Islet precursor cell (in vitro differentiated cells): ENCODE data around the gene CDK10.
"Not testable (repeated sequence)": the region's sequence is repeated elsewhere in the genome, so short reads cannot be mapped to it uniquely, and the experiment has no call there.

ENCODE experiments used
- DNase-seq: peaks from one replicate; pipeline ENCODE4 v3.0.0-alpha.2; 2018

The CDK10 gene

DNA sequence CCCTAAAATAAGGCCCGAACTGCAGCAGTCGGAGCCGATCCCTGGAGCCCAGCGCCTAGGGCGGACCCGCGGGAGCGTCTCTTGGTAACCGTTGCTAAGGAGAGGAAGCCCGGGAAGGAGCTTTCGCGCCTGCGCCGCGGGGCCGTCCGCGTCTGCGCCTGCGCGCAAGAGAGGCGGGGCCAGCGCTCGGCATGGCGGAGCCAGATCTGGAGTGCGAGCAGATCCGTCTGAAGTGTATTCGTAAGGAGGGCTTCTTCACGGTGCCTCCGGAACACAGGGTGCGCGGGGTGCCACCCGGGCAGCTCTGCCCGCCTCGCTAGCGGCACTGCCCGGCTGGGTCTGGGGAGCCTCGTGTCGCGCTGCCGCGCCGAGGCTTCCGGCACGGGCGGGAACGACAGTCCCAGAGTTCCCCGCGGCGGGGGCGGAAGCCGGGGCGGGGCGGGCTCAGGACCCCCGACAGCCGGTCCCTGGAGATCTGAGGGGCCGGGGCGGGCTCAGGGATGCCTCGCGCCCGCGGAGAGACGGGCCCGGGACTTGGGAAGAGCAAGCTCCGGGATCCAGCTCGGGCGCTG, at the start of gene CDK10:
Gene CDK10, plus strand, starts transcription at position 170 of the 572 bp plus-strand sequence. Its CDS starts 22 bp downstream, at position 192.
- DNase-seq, result peak; percentile 93

- DNase-seq, result no peak
Observed at GRCh38 chr16:89637379-89637778, 49.1 kb upstream of the CDK10 start.

- DNase-seq, result no peak
Observed at GRCh38 chr16:89638455-89638854, 48.0 kb upstream of the CDK10 start.

DNA sequence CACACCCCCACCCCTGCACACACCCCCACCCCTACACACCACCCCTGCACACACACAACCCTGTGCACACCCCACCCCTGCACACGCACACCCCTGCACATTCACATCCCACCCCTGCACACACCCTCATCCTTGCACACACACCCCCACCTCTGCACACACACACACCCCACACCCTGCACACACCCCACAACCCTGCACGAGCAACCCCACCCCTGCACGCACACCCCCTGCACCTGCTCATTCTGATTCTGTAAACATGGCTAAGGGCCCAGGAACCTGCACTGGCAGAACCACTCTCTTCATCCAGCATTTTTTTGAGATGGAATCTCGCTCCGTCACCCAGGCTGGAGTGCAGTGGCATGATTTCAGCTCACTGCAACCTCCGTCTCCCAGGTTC, 47.1 kb upstream of the CDK10 start:
- DNase-seq, result no peak

GRCh38 chr16:89641458-89642119, 44.9 kb upstream of the CDK10 start:
- DNase-seq, result no peak

DNA sequence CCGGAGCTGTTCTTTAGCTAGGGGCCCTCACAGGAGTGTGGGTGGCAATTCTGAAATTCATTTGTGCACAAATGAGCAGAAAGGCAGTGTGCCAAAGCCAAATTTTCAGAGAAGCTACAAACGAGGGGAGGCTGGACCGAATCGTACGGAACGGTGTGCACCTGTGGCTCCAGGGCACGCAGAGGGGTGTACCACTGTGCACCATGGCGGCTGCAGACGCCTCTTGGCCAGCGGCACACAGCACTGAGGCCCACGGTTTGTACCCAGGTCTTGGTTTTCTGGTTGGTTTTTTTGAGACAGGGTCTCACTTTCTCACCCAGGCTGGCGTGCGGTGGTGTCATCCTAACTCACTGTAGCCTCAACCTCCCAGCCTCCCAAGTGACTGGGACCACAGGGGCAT, 43.9 kb upstream of the CDK10 start:
- no peak for DNase-seq

GRCh38 chr16:89643769-89644300, 42.7 kb upstream of the CDK10 start:
- DNase-seq, result no peak

GRCh38 chr16:89645122-89645521, 41.4 kb upstream of the CDK10 start:
- no peak for DNase-seq

DNA sequence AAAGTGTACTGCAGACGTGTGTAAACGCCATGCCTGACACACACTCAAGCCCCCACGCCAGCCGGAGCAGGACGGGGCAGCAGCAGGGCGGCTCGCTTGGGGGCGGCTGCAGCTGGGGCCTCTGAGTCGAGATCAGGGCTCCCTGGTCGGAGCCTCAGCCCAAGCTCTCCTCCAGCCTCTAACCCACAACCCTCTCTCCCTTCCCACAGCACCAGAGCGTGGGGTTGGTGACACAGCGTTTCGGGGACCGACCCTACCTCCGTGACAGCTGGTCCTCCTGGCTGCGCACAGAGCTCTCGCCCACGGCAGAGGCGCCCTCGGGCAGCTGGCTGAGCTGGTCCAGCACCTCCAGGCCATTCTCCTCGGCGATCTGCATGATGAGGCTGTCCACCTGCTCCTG, 40.2 kb upstream of the CDK10 start:
- DNase-seq, result no peak

- DNase-seq, result no peak
Observed at GRCh38 chr16:89646906-89647305, 39.6 kb upstream of the CDK10 start.

DNA sequence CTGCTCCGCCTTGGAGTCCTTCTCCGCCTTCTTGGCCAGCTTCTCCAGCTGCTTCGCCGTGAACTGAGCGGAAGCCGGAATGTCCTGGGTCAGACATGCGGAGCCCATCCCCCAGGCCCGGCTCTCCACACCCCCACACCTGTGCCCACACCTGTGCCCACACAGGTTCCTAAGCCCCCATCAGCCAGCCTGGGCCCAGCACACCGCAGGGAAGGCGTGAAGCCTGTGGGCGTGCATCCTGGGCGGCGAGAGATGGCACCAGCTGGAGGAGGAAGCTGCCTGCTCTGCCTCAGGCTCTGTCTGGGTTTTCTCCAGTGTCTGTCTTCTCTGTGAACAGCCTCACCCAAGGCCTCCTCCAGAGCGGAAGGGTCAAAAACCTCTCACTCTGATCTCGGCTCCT, 34.9 kb upstream of the CDK10 start:
- DNase-seq, result no peak

DNA sequence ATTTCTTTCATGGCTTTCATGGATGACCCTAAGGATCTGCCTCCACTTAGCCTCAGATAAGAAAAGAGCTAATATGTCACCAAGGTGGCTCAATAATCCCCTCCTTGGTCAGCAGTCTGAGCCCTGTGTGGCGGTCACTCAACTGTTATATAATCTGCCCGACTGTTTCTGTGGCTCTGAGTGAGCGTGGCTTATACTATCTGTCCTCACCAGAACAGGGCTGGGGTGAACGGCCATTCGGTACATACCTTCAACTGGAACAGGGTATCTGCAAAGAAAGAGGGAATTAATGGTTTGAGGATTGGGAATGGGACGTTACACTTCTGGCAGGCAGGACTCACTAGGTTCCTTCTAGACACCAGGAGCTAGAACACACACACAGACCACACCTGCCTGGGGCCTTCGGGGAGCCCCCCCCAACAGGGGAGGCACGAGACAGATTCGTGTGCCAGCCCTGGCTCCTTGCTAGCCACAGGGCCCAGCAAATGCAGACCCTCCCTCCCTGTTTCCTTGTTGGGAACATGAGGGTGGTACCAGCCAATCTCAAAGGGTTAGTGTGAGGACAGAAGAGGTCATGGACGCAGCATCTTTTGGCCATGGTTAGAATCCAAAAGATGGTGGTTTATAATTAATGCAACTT, 32.7 kb upstream of the CDK10 start:
- DNase-seq, result no peak

- DNase-seq, result no peak
Observed at GRCh38 chr16:89655062-89655643, 31.3 kb upstream of the CDK10 start.

- no peak for DNase-seq
Observed at GRCh38 chr16:89656435-89657121, 29.9 kb upstream of the CDK10 start.

- DNase-seq, result peak; percentile 92
Observed at GRCh38 chr16:89657442-89658220, 28.9 kb upstream of the CDK10 start, which contains the start of the genes CHMP1A and SPATA33. Gene CHMP1A, minus strand, starts transcription at chr16:89657708. Its CDS starts 120 bp downstream, at chr16:89657588. Gene SPATA33, plus strand, starts transcription at chr16:89657836. Its CDS starts 76 bp downstream, at chr16:89657912.

DNA sequence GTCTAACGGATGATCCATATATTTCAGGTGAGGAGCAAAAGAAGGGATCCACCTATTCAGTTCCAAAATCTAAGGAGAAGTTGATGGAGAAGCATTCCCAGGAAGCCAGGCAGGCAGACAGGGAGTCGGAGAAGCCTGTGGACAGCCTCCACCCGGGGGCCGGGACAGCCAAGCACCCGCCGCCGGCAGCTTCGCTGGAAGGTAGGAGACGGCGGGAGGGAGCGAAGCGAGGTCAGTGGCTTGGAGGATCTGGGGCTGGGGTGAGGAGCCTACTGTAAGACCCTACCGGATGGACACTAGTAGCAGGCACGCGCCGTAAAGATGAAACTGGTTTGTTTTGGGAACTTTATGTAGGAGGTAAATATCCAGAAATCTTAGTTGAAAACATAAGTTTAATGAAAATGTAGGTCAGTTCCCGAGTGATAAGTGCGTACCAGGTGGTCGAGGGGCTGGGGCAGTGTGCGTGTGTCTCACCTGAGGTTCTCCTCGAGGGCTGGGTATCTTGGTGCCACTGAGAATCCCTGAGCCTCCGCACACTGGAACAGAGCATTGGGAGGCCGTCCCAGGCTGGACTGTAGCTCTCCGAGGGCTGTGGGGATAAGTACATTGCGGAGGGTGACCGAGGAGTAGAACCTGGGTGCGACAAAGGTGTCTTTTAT, 28.1 kb upstream of the CDK10 start:
- DNase-seq, result no peak

DNA sequence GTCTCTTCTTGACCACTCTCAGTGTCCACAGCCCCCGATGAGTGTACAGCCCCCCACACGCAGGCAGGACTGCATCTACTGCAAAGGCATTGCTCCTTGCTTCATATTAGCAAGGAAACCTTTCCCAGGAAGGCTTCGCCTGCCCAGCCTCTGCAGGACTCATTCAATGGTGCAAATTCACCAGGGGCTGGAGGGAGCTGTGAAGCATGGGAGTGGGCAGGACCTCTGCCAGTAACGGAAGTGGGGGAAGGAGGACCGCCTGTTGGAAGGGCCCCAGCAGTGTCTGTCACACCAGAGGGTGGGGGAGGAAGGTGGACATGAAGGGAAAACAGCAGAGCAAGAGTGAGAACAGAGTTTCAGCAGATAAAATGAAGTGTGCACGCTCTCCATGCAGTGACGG, 26.3 kb upstream of the CDK10 start:
- DNase-seq, result no peak

- no peak for DNase-seq
Observed at GRCh38 chr16:89661215-89661614, 25.3 kb upstream of the CDK10 start.

DNA sequence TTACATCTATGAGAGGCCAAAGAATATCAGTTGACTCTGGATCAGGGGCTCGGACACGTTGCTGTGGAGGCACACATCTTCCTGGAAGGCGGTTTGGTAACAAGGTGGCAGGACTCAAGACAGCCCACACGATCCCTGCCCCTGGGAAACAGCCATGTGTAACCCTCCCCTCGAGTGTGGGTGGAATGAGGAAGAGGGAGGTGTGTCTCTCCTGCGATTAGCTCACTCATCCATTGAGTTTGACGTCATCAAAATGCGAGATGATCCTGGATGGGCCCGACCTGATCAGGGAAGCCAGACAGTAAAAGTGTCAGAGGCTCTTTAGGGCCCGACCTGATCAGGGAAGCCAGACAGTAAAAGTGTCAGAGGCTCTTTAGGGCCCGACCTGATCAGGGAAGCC, 22.3 kb upstream of the CDK10 start:
- not testable (repeated sequence) for DNase-seq

- not testable (repeated sequence) for DNase-seq
Observed at GRCh38 chr16:89667000-89667399, 19.5 kb upstream of the CDK10 start.

DNA sequence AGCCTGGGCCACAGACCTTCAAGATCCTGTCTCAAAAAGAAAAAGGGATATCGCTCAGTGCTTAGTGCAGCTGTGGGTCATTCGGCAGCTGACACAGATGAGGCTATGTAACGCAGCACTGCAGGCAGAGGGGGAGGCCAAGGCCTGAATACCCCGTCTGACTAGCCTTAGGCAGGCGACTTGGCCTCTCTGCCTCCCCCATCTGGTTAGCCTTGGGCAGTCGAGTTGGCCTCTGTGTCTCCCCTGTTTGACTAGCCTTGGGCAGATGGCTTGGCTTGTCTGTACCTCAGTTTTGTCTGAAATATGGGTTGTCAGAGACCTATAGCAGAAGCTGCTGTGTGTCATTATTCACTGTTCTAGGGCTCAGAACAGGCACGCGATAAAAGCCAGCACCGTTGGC, 18.9 kb upstream of the CDK10 start:
- DNase-seq, result no peak

GRCh38 chr16:89668790-89669158, 17.7 kb upstream of the CDK10 start:
- no peak for DNase-seq
